ENCODE results near the gene TXNDC11. TPM values are rescaled to one million over a fixed set of nuclear protein-coding genes. Genes with fewer than 3 reads are reported as not detected.

Gene TXNDC11
- total and polyA plus RNA-seq, 2 donors (not counting 3 experiments of a cell fraction or from before 2014, with no cell fraction given), result 42.5 to 66.0 TPM

DNA sequence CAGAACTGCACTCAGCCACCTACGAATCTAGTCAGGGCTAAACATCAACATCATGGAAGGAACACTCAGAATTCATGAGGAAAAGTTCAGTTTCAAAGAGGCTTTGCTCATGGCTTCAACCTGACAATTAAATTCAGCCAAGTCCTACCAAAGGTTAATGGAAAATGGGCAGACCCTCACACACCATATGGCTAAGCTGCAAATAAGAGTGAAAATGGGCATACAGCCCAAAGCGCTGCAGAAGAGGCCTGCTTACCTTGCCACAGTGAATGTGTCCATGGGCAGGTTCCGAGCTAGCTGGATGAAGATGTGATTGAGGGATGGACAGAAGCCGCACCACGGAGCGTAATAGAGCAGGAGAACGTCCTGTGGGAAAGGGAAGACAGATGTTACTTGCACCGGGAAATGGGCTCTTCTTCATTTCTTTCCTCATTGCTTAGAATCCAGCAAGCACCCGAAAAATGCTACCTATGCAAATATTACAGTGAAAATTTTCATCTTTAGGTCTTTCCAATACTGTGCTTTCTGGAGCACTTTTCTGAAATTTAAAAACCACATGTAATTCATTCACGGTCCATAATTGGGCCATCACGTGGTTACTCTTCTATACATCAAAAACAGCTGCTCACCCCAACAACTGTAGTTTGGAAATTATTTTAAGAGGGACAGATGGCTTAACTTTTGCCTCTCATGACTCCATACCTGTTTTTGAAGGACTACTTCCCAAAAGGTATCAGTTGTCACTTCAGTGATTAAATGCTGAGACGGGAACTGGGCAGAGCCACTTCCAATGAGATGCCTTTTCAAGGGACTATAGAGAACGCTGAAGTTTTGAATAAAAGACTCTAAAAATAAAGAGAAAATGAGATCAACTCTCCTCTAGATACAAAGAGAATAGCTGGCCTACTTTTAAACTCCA is 54.8 kb downstream of the TXNDC11 start:
- Histone ChIP-seq H3K9me3 (replicated peaks; ENCODE audit: control insufficient read depth, insufficient read depth, low read length) (no peaks in the 10 kb centered on the region), H3K27me3 (ENCODE audit: control insufficient read depth in 2 of 2, insufficient read depth in 2 of 2, low read length in 2 of 2) (no peaks in the 10 kb centered on the region), H3K36me3 (ENCODE audit: control insufficient read depth in 2 of 2, extremely low read depth in 1 of 2, insufficient read depth in 2 of 2, low read length in 2 of 2) (peaks cover 20 to 24% of the 10 kb centered on the region in 2 experiments), H3K9ac (replicated peaks; ENCODE audit: extremely low read depth, insufficient read depth, low read length) (no peak overlapping the region), H3K4me2 (ENCODE audit: insufficient read depth, low read length) (no peak overlapping the region), H3K79me2 (ENCODE audit: control insufficient read depth, insufficient read depth, low read length) (peaks cover 4% of the 10 kb centered on the region), H3K27ac (ENCODE audit: insufficient read depth, low read depth, low read length) (no peak overlapping the region), H3K4me3 (replicated peaks in 1 of 3; ENCODE audit: insufficient read depth in 1 of 3, low read depth in 1 of 3, low read length in 3 of 3) (no peak overlapping the region), H3K9me1 (replicated peaks; ENCODE audit: control insufficient read depth, extremely low read depth, insufficient read depth, low read length) (no peaks in the 10 kb centered on the region), H2AFZ (ENCODE audit: low read depth, low read length) (no peak overlapping the region), H3K4me1 (ENCODE audit: control insufficient read depth, extremely low read depth, insufficient read depth, low read length) (no peaks in the 10 kb centered on the region), H4K20me1 (replicated peaks; ENCODE audit: control insufficient read depth, extremely low read depth, insufficient read depth, low read length) (no peaks in the 10 kb centered on the region)
- intact Hi-C loops (cut with micrococcal nuclease), result no loop called here
- dilution Hi-C loops (cut with MboI; ENCODE audit: extremely low pct_ligation_motif_present, low sequenced_read_pairs), result no loop called here
- FAIRE-seq, result no peak
- no TSS peak for BruUV-seq (replicated peaks)
- CTCF ChIA-PET, result no interaction called here
- DNase-seq (ENCODE audit: low read depth, low spot score), result no peak
- POLR2A ChIA-PET, result no interaction called here
- TF ChIP-seq EZH2 (IDR thresholded peaks at IDR 0.05; ENCODE audit: borderline replicate concordance, low read depth, low read length, severe bottlenecking) (no peak), GATA2 (IDR thresholded peaks at IDR 0.05; ENCODE audit: insufficient read depth, insufficient read length, low read depth, low read length) (no peak), JUN (IDR thresholded peaks at IDR 0.05; ENCODE audit: borderline replicate concordance, insufficient read depth, insufficient read length, low read depth) (no peak), MYC (IDR thresholded peaks at IDR 0.05; ENCODE audit: low read depth, low read length) (no peak), FOS (IDR thresholded peaks at IDR 0.05; ENCODE audit: borderline replicate concordance, insufficient read depth, low read length) (no peak)
- TF ChIP-seq, protein P1, sequence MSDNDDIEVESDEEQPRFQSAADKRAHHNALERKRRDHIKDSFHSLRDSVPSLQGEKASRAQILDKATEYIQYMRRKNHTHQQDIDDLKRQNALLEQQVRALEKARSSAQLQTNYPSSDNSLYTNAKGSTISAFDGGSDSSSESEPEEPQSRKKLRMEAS (IDR thresholded peaks at IDR 0.05; ENCODE audit: insufficient read depth, insufficient read length), result no peak

Measured in endothelial cell of umbilical vein (primary cell).